ENCODE data around the gene LCE2B. TPM values are rescaled to one million over a fixed set of nuclear protein-coding genes. Genes with fewer than 3 reads are reported as not detected.
A peak's percentile ranks its signal among the peaks of the same experiment; 100 is the strongest.

The LCE2B gene
- polyA plus RNA-seq, 3 donors: not detected

DNA sequence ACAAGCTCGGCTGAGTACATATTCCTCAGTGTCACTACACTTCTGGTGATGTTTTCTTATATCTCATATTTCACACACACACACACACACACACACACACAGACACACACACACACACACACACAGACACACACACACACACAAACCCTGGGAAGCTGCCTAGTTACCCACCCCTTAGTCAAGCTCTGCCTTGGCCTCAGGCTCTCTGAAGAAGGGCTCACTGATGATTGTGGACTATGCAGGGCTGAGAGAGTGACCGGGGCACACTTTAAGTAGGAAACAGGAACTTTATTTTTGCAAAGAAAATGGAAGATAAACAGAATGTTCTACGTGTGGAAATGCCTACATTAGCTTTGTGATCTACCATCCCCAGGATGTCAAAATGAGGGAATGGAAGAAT is 42.0 kb upstream of the LCE2B start:
- Histone ChIP-seq H3K27me3 (ENCODE audit: control insufficient read depth in 2 of 2, insufficient read depth in 2 of 2, low read length in 2 of 2) (no peaks in the 10 kb centered on the region), H3K36me3 (replicated peaks in 1 of 2; ENCODE audit: control insufficient read depth in 1 of 2, insufficient read depth in 2 of 2, low read length in 2 of 2) (no peaks in the 10 kb centered on the region), H3K9ac (ENCODE audit: insufficient read depth, low read length, poor library complexity, severe bottlenecking) (no peak overlapping the region), H3K4me1 (ENCODE audit: control insufficient read depth in 1 of 2, insufficient read depth in 2 of 2, low read length in 2 of 2) (no peaks in the 10 kb centered on the region), H2AFZ (ENCODE audit: insufficient read depth, low read depth, low read length, poor library complexity, severe bottlenecking) (no peak overlapping the region), H3K27ac (ENCODE audit: low read depth in 1 of 2, low read length in 2 of 2) (no peak overlapping the region), H3K79me2 (ENCODE audit: insufficient read depth, low read length) (no peaks in the 10 kb centered on the region), H3K9me3 (replicated peaks in 1 of 2; ENCODE audit: control insufficient read depth in 1 of 2, insufficient read depth in 1 of 2, low read length in 2 of 2) (no peaks in the 10 kb centered on the region), H3K4me3 (replicated peaks in 1 of 3; ENCODE audit: low read depth in 2 of 3, low read length in 3 of 3) (no peak overlapping the region), H4K20me1 (ENCODE audit: insufficient read depth, low read length) (no peaks in the 10 kb centered on the region), H3K4me2 (replicated peaks; ENCODE audit: extremely low read depth, low read length, poor library complexity, severe bottlenecking) (no peak overlapping the region)
- Mint-ChIP-seq H3K4me1 (no peaks in the 10 kb centered on the region), H3K27me3 (ENCODE audit: low read depth in 3 of 3) (peaks cover 0 to 5% (median 3%) of the 10 kb centered on the region in 3 donors), H3K27ac (peak overlapping the region in 1 of 7 donors; percentile 41), H3K36me3 (no peaks in the 10 kb centered on the region), H3K4me3 (no peak overlapping the region), H3K9me3 (peaks cover 0 to 4% (median 0%) of the 10 kb centered on the region in 7 donors)
- WGBS (ENCODE audit: insufficient coverage): 92% methylated on average over 2 of the region's 3 CpGs
- intact Hi-C loops (cut with micrococcal nuclease): no loop called here
- DNase-seq: no peak
- TF ChIP-seq, protein P1, sequence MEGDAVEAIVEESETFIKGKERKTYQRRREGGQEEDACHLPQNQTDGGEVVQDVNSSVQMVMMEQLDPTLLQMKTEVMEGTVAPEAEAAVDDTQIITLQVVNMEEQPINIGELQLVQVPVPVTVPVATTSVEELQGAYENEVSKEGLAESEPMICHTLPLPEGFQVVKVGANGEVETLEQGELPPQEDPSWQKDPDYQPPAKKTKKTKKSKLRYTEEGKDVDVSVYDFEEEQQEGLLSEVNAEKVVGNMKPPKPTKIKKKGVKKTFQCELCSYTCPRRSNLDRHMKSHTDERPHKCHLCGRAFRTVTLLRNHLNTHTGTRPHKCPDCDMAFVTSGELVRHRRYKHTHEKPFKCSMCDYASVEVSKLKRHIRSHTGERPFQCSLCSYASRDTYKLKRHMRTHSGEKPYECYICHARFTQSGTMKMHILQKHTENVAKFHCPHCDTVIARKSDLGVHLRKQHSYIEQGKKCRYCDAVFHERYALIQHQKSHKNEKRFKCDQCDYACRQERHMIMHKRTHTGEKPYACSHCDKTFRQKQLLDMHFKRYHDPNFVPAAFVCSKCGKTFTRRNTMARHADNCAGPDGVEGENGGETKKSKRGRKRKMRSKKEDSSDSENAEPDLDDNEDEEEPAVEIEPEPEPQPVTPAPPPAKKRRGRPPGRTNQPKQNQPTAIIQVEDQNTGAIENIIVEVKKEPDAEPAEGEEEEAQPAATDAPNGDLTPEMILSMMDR (IDR thresholded peaks at IDR 0.05): no peak

DNA sequence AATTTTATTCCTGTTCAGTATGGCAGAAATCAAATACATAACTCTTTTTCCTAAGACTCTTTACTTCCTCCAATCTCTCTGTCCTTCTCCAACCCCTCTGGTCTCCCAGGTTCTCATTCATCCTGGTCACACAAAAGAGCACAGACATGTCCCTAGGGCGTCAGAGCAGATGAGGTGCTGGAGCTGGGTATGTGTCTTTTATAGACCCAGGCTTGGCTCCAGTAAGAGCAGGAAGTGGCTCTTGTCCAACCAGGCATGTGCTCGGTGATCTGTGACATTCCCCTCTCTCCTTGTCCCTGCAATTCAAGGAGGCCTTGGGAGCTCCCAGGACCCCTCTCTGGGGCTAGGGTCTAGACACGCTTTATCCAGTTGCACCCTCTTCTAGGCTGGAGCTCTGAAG is 40.8 kb upstream of the LCE2B start:
- Mint-ChIP-seq H3K36me3 (no peaks in the 10 kb centered on the region), H3K27me3 (ENCODE audit: low read depth in 3 of 3) (peaks cover 2 to 5% (median 4%) of the 10 kb centered on the region in 3 donors), H3K27ac (no peak overlapping the region), H3K9me3 (peaks cover 0 to 2% (median 0%) of the 10 kb centered on the region in 7 donors), H3K4me1 (no peaks in the 10 kb centered on the region), H3K4me3 (no peak overlapping the region)
- TF ChIP-seq, protein P1 (IDR thresholded peaks at IDR 0.05): no peak
- no peak overlapping the region for H3K9ac ChIP-seq (ENCODE audit: insufficient read depth, low read length, poor library complexity, severe bottlenecking)
- H3K4me2 ChIP-seq (replicated peaks; ENCODE audit: extremely low read depth, low read length, poor library complexity, severe bottlenecking): no peak overlapping the region
- intact Hi-C loops (cut with micrococcal nuclease): no loop called here
- H3K79me2 ChIP-seq (ENCODE audit: insufficient read depth, low read length): no peaks in the 10 kb centered on the region
- no peaks in the 10 kb centered on the region for H3K27me3 ChIP-seq (ENCODE audit: control insufficient read depth in 2 of 2, insufficient read depth in 2 of 2, low read length in 2 of 2)
- H3K4me3 ChIP-seq (replicated peaks in 1 of 3; ENCODE audit: low read depth in 2 of 3, low read length in 3 of 3): no peak overlapping the region
- no peaks in the 10 kb centered on the region for H3K9me3 ChIP-seq (replicated peaks in 1 of 2; ENCODE audit: control insufficient read depth in 1 of 2, insufficient read depth in 1 of 2, low read length in 2 of 2)
- no peaks in the 10 kb centered on the region for H3K36me3 ChIP-seq (replicated peaks in 1 of 2; ENCODE audit: control insufficient read depth in 1 of 2, insufficient read depth in 2 of 2, low read length in 2 of 2)
- 88% methylated on average over 3 of the region's 3 CpGs for whole genome bisulfite sequencing (ENCODE audit: insufficient coverage)
- H3K4me1 ChIP-seq (ENCODE audit: control insufficient read depth in 1 of 2, insufficient read depth in 2 of 2, low read length in 2 of 2): no peaks in the 10 kb centered on the region
- no peak for DNase-seq
- no peaks in the 10 kb centered on the region for H4K20me1 ChIP-seq (ENCODE audit: insufficient read depth, low read length)
- H3K27ac ChIP-seq (ENCODE audit: low read depth in 1 of 2, low read length in 2 of 2): no peak overlapping the region
- H2AFZ ChIP-seq (ENCODE audit: insufficient read depth, low read depth, low read length, poor library complexity, severe bottlenecking): no peak overlapping the region
